GM19324 (cell line): ENCODE data around the gene CXorf51A.
"Not testable (repeated sequence)": the region's sequence is repeated elsewhere in the genome, so short reads cannot be mapped to it uniquely, and the experiment has no call there.

Experiments
- ATAC-seq: cut with Tn5 transposase; IDR thresholded peaks from one replicate; pipeline ENCODE4 v1.9.1; 2021; ENCODE audit warnings: mild to moderate bottlenecking, moderate library complexity; ENCODE audit not compliant: unreplicated experiment, low FRiP score

Gene CXorf51A

GRCh38 chrX:146814644-146815043 lies at the start of gene CXorf51A:
CXorf51A (minus strand) TSS chrX:146814744; CDS start chrX:146814723, 21 bp downstream.
- not testable (repeated sequence) for ATAC-seq

GRCh38 chrX:146863566-146863965 lies 49.0 kb upstream of the CXorf51A start:
- ATAC-seq, result no peak

DNA sequence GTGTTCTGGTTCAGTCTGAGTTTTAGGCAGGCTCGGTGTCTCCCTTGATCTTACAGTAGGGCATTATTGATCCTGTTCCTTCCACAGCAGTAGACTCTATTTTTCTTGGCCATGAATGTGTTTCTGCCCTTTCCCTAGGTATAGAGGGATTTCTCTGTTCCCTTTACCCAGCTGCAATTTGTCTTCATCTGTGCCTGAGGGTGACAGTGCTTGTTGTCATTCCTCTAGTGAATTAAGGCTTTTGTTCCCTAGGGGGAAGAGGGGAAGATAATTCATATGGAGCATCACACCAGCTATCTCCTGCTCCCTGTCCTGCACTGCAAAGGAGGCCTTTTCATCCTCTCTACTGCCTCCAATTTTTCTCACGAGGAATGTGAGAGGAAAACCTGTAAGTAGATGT lies 39.7 kb upstream of the CXorf51A start:
- ATAC-seq, result no peak

DNA sequence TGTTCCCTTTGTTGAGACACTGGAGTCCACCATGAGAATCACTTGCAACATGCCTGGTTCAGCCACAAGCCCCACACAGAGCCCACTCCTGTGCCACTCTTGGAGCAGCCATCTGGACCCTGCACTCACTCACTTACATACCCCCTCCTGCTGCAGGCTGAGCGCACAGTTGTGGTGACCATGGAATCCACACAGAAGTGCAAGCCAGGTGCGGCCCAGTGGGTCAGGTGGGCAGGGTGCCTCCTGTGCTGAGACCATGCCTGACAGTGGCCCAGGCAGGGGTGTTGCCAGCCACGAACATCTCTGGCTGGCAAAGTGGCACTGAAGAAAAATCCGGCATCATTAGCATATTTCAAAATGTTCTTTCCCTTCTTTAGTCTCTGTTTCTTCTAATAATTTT lies 17.4 kb upstream of the CXorf51A start:
- ATAC-seq, result no peak

DNA sequence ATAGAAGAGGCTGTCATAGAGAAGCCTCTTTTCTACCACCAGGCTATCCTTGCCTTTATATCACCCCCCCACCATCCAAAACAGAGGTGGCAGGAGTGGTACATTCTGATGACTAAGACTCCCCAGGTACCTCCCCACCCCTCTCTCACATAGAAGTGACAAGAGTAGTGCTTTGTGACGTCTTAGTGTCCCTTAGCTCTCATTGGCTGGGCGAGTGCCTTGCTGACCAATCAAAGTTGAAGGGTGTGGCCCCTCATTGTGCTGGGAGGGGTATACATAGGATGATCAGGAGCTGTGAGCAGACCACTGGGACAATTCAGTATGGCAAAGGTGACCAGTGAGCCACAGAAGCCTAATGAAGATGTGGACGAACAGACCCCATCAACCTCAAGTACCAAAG lies 5.1 kb downstream of the CXorf51A start, which contains the start of gene CXorf51B:
Gene CXorf51B (plus strand): TSS at position 301 of the 400 bp plus-strand sequence. CDS start 21 bp downstream, at position 322.
- not testable (repeated sequence) for ATAC-seq
